ENCODE measurements around the gene NDC1.
"Not testable (repeated sequence)": the region's sequence is repeated elsewhere in the genome, so short reads cannot be mapped to it uniquely, and the experiment has no call there.

Gene NDC1

DNA sequence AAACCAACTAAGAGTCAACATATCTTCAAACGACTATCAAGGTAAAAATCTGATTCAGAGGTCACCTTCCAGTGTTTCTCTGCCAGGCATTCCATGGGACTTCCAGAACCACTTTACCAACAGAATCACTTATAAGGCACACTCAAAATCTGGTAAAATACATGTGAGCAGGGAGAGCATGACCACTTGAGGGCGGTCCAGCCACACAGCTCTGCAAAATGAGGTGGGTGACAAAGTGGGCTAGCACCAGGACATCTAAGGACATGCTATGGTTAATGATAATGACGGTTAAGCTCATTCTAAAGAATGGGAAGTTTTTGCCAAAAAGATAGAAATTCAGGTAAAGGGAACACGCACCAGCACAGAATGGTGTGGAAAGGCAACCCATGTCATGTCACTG, 74.6 kb downstream of the NDC1 start:
- DNase-seq = no peak

DNA sequence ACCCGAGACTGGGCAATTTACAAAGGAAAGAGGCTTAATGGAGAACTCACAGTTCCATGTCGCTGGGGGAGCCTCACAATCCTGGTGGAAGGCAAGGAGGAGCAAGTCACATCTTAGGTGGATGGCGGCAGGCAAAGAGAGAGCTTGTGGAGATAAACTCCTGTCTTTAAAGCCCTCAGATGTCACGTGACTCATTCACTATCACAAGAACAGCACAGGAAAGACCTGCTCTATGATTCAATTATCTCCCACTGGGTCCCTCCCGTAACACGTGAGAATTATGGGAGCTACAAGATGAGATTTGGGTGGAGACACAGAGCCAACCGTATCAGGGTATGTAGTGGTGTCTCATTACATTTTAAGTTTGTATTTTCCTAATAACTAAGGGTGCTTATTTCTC, 77.6 kb downstream of the NDC1 start:
- not testable (repeated sequence) for DNase-seq

DNA sequence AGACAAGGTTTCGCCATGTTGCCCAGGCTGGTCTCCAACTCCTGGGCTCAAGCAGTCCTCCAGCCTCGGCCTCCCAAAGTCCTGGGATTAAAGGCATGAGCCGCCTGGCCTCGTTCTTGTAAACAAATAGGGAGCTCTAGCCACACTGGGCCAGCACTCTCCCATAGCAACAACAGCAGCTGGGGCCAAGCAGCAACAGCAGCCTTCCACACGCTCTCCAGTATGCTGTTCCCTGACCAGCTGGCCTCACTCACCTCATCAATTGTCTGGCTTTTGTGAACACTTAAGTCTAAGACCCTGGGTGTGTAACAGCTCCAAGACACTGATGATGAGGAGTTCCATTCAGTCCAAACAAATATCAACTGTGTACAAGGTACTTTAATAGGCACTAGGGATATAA, 82.2 kb downstream of the NDC1 start:
- no peak for DNase-seq

DNA sequence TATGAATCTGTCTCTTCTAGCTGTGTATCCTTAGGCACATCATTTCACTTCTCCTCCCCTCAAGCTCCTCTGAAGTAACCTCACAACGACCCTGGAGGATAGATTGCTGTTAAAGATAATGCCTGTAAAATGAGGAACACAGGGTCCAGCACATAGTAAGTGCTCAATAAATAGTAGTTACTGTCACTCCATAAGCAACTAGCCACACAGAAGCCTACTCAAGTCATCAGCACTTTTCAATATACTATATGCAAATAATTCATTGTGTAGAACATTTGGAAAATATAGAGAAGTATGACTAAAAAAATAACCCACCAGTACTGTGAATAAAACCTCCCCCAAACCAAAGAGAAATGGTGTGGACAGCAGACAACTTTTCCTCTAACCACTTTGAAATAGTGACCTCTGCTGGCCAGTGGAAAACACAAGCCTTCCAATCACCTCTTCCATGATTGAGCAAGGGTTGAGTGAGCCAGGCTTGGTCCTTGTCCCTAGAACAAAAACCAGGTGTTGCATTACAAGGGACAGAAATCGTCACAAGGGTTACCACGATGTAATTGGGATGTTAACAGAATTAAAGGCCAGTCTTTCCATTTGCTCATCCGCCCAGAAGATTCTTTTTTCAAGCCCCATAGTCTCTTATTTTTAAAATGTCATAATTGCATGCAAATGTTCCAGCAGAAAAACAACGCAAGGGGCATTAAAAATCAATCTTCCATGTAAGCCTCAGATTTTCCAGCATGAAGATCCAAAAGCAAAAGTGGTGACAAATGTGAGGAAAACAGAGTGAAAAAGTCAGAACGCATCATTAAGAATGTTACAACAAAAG, 83.4 kb downstream of the NDC1 start:
- peak; percentile 67 to 76 (median 72) for DNase-seq

DNA sequence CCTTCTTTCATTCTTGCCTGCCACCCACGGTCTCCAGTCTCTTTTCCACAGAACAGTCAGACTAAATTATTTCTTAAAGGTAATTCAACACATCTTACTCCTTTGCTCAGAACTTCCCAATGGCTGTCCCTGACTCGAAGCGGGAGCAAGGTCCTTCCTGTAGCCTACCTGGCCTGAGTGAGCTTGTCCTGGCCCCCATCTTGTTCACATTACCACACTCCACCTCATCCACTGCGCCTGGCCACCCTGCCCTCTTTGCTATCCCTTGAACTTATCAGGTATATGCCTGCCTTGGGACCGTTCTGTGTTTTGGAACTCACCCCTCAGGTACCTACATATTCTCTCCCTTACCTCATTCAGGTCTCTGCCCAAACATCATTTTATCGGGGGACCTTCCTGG, 85.8 kb downstream of the NDC1 start:
- no peak for DNase-seq

DNA sequence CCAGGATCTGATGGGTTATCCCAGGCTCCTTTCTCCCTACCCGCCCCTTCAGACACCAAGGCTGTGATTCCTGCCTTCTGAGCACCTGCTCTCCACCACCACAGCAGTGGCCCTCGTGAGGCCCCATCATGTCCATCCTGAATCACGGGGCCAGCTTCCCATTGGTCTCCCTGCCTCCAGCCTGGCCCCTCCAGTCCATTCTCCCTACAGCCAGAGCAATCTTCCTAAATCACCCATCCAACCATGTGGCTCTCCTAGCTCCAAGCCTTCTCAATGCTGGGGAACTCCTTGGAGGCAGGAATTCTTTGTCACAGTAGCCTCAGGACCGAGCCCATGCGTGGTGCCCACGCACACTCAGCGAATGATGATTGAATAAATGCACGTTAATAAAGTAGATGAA, 90.3 kb downstream of the NDC1 start:
- DNase-seq = no peak

DNA sequence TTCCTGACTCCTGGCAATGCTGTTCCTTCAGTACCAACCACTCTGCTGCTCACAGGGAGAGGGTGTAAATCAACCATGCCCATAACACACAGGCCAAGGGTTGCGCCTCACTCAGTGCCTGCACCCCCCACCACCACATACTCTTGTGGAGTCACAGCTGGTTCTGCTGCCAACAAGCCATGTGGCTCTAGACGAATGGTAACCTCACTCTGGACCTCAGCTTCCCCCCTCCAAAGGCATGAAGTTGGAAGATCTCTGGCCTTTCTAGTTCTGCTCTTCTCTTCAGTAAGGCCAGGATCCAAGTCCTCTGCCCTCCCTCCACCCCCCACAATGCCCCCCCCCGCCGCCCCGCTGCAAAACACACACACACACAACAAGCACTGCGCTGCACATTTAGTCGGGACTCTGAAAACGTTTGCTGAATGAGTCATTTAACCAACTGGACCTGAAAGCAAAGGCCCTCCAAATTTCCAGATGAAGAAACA, 97.4 kb downstream of the NDC1 start:
- no peak for DNase-seq

DNA sequence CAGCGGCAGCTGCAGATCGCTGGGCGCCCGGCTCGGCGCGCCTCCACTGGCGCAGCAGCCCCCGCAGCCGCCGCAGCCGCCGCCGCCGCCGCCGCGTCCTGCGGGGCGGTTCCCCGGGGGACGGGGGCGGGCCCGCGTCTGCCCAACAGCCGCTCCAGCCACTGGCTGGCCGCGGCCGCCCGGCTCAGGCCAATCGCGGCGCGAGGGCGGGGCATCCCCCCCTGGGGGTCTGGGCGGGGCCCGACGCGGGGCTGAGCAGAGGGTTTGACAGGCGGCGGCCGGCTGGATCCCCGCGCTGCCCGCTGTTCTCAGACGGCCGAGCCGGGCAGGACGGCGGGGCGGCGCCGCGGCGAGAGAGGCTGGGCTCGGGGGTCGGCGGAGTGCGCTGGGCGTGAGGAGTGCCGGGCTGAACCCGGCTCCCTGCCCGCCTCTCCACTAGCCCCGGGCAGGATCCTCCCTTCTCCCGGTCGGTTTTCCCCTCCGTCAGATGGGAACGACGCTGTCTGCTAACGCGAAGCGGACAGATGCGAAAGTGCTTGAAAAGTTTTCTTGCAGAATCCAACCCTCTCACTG, 98.9 kb downstream of the NDC1 start, which contains the start of gene GLIS1:
Gene GLIS1 (minus strand): TSS at position 56 of the 573 bp plus-strand sequence. CDS start 1,100 bp downstream, outside the sequence.
- DNase-seq = peak; percentile 90 to 97 (median 93)

DNA sequence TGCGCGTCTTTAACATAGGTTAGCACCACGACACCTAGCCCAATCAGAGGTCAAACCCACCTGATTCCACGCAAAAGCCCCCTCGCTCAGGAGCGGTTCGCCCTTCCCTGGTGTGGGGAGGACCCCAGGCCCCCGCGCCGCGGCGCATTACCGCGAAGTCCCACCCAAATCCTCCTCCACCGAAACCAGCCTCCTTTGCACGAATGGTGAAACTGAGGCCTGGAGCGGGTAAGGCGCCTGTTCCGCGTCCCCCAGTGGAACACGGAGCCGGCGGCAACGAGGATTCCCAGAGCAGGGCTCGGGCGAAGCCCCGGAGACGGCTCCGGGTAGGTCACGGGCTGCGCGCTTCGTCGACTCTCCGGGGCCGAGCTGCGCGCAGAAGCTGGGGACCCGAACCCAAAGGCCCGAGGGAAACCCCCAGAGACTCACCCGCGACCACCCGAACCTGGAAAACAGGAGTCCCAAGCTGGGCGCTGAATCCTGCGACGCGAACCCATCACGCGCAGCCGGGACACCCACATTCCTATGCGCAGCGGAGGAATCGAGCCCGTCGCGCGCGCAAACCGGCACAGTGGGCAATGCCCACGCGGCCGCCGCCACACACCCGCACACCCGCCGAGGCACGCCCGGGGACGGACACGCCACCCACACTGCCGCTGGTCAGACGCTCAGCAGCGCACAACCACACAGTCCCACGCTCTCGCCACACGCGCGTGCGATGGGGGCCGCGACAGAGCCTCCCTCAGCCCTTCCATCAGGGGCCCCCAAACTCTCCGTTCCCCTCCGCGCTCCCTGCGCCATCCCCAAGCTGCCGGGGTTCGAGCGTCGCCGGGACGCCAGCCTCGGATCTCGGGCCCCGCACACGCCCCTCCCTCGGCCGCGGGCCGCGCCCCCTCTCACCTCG, 99.6 kb downstream of the NDC1 start:
- peak in 2 of 3 donors; percentile 17 to 38 for DNase-seq

DNA sequence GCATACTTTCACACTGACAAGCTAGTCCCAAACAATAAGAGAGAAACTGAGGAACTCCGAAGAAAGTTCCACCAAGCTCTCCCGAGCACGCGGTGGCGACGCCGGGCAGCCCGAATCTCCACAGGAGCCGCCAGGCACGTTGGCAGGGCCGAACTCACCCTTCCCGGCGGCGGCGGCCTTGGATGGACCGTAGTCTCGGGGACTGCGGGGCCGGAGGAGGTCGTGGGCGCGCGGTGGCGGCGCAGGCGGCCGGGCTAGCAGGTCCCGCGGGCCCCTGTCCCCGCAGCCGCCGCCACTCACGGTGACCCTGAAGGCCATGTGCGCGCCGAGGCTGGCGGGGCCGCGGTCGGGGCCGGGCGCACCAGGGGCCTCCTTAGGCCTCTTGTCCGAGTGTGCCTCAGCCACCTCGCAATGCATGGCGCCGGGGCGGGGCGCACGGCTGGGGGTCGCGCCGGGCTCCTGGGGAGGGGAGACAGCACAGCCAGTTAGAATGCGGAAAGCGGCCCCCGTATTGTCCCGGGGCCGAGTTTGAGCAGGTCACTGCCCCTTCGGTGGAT, 100.4 kb downstream of the NDC1 start:
- peak in 2 of 3 donors; percentile 12 to 35 for DNase-seq

DNA sequence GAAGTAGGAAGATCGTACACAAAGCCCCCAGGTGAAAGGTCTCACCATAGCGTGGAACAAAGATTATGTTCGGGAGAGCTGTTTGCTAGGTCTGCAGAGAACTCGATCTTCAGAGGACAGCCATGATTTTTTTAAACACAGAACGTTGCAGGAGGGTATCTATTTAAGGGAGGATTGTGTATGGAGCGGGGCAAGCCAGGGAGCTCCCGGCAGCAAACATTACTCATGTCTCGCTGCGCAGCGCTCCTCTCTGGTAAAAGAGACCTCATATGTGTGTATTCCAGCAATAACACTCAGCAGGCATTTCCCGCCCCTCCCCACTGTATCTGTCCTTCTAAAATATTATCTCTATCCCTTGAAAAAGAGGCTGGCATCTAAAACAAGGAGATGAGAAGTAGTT, 101.8 kb downstream of the NDC1 start:
- no peak for DNase-seq

DNA sequence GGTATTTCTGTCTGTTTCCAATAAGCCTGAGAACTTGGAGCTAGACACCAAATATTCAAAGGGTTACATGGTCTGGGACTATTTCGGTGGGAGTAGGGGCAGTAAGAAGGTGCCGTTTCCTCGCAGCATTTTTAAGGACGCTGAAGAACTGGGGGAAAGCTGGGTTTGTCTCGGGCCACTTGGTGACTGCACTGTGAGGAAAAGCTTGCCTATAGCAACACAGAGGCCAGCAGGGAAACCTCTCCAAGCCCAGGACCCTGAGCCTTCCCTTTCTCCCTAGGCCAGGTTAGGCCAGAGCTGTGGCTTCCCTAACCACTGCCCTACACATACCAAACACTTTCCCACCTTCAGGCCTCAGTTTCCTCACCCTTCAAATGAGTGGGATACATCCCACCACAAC, 102.4 kb downstream of the NDC1 start:
- DNase-seq = no peak

DNA sequence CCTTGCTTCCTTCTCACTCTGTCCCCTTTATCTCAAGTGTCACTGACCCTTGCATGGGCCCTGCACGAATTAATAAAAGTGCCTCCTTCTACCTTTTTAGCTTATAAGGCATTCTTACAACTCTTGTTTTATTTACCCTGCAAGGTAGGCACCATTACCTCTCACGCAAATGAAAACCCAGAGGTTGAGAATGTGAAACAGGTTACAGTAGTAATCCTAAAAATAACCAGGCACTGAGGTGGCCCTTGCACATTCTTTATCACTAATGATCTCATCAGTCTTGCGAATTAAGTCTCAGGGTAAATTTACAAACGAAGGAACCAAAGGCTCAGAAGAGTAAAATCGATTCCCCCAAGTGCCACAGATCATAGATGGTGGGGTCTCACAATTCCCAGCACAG, 102.8 kb downstream of the NDC1 start:
- no peak for DNase-seq

DNA sequence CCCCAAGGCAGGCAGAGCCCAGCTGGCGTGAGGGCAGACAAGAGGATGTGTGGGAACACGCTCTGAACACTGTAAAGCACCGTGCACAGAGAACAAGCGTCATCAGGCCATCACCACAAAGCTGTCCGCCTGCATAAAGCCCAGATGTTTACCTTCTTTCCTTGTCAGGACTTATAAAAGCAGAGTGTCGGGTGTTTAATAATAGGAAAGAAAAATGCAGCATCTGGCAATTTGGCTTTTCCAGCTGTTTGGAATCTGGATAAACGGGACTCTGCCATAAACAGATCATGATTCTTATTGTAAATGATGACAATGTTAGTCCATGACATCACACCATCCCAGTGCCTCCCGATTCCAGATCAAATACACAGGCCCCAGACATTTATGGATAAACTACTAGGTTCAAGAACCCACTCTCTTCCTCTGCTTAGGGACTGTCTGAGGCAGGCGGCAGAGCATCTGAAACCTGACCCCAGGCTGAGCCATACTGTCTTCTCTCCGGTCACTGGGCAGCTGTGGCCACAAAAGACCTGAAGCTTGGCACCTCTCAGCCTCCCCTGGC, 103.4 kb downstream of the NDC1 start:
- no peak for DNase-seq

DNA sequence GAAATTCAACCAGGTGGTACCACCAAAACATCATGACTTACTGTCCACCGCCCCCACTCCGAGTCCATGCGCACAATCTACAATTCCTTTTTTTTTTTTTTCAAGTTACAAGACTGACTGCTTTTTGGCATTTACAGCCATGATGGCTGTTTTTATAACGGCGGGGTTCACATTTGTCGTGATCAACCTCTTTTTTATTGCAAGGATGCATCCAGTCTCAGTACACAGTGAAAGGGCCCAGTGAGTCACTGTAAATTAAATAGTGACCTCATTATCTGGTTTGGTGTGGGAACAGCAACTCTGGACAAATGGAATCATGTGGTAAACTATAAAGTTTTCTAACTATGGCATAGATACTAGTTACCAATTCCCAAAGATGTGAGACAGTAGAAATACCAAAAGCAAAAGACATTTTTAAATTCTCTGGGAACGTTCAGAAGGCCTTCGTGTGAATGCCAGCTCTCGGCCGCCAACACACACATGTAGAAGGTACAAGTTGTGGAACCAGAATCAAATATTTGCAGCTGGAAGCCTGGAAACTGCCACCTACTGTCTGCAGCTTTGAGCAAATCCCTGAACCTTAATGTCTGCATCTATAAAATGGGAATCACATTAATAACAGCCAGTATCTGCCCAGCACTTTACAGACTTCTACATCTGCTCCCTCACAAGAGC, 104.0 kb downstream of the NDC1 start:
- no peak for DNase-seq

DNA sequence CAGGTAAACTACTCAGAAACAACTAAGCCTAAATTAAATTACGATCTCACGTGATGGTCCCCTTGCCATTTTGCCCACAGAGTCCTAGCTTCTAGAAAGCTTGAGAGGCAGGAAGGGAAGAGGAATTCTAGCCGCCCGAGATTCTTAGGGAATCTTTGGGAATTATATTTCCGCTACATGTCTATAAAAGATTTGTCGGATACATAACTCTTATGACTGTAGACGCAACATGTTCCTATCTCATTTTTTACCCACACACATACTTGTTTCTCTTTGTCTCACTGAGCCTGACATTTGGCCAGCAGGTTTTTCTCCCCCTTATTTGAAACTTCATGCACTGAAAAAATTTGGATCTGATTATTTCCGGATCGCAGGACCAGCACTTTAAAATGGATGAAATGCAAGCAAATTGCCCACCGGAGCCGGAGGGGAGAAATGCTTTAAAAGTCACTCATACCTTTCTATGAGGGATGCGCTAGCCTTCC, 104.6 kb downstream of the NDC1 start:
- no peak for DNase-seq

DNA sequence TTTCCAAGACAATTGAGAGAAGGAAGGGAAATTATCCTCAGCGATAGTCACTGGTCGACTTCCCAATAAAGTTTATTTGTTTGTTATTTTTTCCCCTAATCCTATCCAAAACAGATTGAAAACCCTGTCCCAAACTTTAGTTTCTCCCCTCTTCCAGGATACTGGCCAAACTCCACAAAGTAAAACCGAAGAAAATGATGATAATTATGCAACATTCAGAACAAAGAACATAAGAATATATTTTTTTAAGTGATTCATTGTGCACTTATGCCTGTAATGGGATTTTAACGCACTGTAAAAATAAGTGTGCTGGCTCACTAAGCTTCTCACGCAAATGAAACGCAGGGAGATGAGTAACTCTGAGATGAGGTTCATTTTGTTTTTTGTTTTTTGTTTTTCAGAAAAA, 105.2 kb downstream of the NDC1 start:
- DNase-seq = no peak

DNA sequence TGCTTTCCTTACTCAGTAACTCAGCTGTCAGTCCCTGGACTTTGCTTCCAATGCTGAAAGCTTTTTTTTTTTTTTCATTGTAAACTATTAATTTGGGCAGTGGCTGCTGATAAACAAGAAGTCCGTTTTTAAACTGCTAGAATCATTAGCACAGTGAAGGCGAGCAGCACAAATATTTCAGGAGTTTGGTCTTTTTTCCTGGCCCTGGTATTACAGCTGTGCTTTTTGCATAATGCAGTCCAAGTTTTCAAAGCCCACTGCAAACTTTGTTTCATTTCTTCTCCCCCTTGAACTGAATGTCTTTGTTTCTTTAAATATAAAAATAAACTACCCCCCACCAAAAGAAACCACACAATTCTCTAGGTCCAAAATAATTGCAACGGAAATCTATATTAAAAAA, 105.7 kb downstream of the NDC1 start:
- DNase-seq = no peak

DNA sequence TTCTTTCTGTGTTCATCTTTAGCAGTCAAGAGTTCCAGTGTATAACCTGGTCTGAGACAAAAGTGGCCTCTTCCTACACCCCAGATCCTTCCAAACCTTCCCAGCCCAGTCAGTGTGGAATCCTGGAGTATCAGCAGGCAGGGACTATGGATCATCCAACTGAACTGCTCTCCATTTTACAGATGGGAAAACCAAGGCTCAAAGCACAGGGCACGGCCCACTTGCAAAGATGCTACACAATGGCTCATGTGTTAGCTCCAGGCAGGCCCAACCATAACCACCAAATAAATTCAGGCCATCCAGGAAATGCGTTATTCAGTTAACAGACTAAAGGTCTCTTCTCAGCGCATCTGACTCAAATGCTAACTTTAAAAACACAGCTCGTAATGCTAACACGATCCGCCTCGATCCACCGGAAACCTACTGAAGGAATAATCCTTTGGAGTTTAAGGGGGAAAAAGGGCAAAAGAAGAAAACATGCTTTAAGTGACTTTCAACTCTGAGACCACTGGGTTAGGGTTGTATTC, 106.3 kb downstream of the NDC1 start:
- no peak for DNase-seq

DNA sequence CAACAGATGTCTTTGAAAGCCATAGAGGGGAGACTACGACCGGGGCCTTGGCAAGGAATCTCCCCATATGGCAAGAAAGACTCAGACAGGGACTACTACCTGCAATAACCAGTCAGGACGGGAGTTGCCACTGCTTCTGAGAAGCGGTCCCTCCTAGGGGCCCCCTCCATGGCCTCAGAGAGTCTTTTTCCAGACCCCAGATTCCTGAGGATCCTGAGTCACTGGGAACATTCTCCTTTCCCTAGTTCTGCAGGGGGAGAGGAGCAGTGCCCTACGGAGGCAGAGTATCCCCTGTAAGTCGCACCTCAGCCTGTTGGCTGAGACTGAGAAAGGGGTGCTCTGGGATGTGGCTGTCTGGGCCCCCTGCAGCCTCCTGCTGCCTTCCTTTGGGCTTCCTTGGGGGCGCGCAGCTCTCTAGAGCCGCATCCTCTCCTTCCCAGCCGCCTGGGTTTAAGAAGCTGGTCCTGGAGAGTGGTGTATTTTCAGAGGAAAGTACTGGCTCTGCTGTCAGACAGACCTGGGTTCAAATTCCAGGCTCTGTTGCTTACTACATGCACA, 107.0 kb downstream of the NDC1 start:
- DNase-seq = no peak

DNA sequence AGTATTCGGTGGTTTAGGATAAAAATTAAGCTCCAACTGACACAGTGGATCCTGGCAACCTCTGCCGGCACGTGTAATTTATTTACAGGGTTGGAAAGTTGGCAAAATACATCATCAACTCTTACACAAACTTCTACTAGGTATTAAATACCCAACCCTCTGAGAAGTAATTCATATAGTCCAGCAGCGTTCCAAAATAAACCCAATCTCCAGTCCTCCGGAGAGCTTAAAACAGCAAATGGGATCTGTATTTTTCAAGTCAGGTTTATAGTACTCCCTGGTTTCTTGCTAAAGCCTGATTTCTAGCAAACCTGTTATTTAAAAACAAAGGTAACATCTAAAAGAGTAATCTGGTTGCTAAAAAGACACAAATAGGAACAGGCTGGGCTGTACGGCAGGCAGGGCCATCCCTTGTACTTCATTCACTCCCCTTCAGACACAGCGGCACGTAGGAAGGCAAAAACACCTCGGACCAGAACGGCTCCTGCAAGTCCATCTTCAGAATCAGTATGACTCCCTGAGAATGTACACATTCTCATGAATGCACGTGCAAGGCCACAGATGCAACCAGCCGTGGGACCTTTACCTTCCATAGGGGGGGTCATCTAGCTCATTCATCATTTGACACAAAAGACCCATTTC, 107.8 kb downstream of the NDC1 start:
- no peak for DNase-seq

Measured in suppressor macrophage treated with lipopolysaccharide for 1 hour (primary cell).